ENCODE data around the gene RCL1. TPM values are rescaled to one million over a fixed set of nuclear protein-coding genes. Genes with fewer than 3 reads are reported as not detected.

RCL1 gene
- total and polyA plus RNA-seq, 2 donors (not counting 3 experiments of a cell fraction or from before 2014, with no cell fraction given), result 12.9 to 13.2 TPM

DNA sequence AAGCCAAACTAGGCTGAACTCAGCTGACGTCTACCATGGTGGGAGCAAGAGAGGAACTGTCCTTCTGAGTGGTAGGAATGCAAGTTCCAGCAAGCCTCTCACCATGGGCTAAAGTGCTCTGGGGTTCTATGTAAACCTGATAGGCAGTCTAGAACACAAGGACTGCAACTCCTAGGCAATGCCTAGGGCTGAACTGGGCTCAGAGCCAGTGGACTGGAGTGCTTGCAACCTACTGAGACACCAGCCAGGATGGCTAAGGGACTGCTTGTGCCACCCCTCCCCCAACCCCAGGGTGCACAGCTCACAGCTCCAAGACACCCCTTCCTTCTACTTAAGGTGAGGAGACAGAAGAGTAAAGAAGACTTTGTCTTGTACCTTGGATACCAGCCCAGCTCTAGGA, 12.1 kb upstream of the RCL1 start:
- no peaks in the 10 kb centered on the region for H3K9me3 ChIP-seq (replicated peaks; ENCODE audit: control insufficient read depth, insufficient read depth, low read length)
- CTCF ChIA-PET, result interaction anchor here (0.7 kb wide), 1 partner anchor 263 kb away, joined by 3 read pairs; no protein-coding TSS in a partner anchor
- H2AFZ ChIP-seq (ENCODE audit: low read depth, low read length), result no peak overlapping the region
- H3K4me2 ChIP-seq (ENCODE audit: insufficient read depth, low read length), result no peak overlapping the region
- H3K4me1 ChIP-seq (ENCODE audit: control insufficient read depth, extremely low read depth, insufficient read depth, low read length), result no peaks in the 10 kb centered on the region
- H3K36me3 ChIP-seq (ENCODE audit: control insufficient read depth in 2 of 2, extremely low read depth in 1 of 2, insufficient read depth in 2 of 2, low read length in 2 of 2), result no peaks in the 10 kb centered on the region
- dilution Hi-C loops (cut with MboI; ENCODE audit: extremely low pct_ligation_motif_present, low sequenced_read_pairs), result no loop called here
- no TSS peak for BruUV-seq (replicated peaks)
- H3K4me3 ChIP-seq (replicated peaks in 1 of 3; ENCODE audit: insufficient read depth in 1 of 3, low read depth in 1 of 3, low read length in 3 of 3), result no peak overlapping the region
- no peak for TF ChIP-seq JUN (IDR thresholded peaks at IDR 0.05; ENCODE audit: borderline replicate concordance, insufficient read depth, insufficient read length, low read depth)
- TF ChIP-seq POLR2AphosphoS5 (IDR thresholded peaks at IDR 0.05; ENCODE audit: insufficient read depth, low read depth, low read length), result no peak
- no peak for TF ChIP-seq EZH2 (IDR thresholded peaks at IDR 0.05; ENCODE audit: borderline replicate concordance, low read depth, low read length, severe bottlenecking)
- TF ChIP-seq FOS (IDR thresholded peaks at IDR 0.05; ENCODE audit: borderline replicate concordance, insufficient read depth, low read length), result no peak
- no peak for TF ChIP-seq POLR2A (IDR thresholded peaks at IDR 0.05; ENCODE audit: low read depth, low read length)
- no peak for TF ChIP-seq MYC (IDR thresholded peaks at IDR 0.05; ENCODE audit: low read depth, low read length)
- TF ChIP-seq, protein P1, sequence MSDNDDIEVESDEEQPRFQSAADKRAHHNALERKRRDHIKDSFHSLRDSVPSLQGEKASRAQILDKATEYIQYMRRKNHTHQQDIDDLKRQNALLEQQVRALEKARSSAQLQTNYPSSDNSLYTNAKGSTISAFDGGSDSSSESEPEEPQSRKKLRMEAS (IDR thresholded peaks at IDR 0.05; ENCODE audit: insufficient read depth, insufficient read length), result no peak
- no peak overlapping the region for H3K27ac ChIP-seq (ENCODE audit: insufficient read depth, low read depth, low read length)
- no peak for FAIRE-seq
- POLR2A ChIA-PET, result no interaction called here
- H3K9me1 ChIP-seq (replicated peaks; ENCODE audit: control insufficient read depth, extremely low read depth, insufficient read depth, low read length), result no peaks in the 10 kb centered on the region
- H4K20me1 ChIP-seq (replicated peaks; ENCODE audit: control insufficient read depth, extremely low read depth, insufficient read depth, low read length), result no peaks in the 10 kb centered on the region
- intact Hi-C loops (cut with micrococcal nuclease), result no loop called here
- DNase-seq (ENCODE audit: low read depth, low spot score), result no peak
- H3K79me2 ChIP-seq (ENCODE audit: control insufficient read depth, insufficient read depth, low read length), result no peaks in the 10 kb centered on the region
- H3K9ac ChIP-seq (replicated peaks; ENCODE audit: extremely low read depth, insufficient read depth, low read length), result no peak overlapping the region
- H3K27me3 ChIP-seq (ENCODE audit: control insufficient read depth in 2 of 2, insufficient read depth in 2 of 2, low read length in 2 of 2), result no peaks in the 10 kb centered on the region

DNA sequence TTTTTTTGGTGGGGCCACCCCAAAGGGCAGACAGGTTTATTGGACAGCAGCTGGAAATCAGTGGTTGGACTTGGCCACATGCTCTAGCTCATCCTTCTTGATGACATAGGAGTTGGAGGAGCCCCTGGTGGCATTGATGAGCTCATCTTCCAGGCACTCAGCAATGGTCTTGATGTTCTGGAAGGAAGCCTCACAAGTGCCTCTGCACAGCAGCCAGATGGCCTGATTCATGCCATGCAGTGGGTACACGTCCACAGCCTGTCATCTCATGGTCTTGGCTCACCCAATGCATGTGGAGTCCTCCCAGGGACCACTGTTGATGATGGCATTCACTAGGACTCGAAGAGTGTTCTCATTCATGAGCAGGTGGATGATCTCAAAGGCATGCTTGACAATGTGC, 11.3 kb upstream of the RCL1 start:
- H3K4me2 ChIP-seq (ENCODE audit: insufficient read depth, low read length), result no peak overlapping the region
- H3K9me3 ChIP-seq (replicated peaks; ENCODE audit: control insufficient read depth, insufficient read depth, low read length), result no peaks in the 10 kb centered on the region
- no peaks in the 10 kb centered on the region for H3K36me3 ChIP-seq (ENCODE audit: control insufficient read depth in 2 of 2, extremely low read depth in 1 of 2, insufficient read depth in 2 of 2, low read length in 2 of 2)
- no peak overlapping the region for H3K27ac ChIP-seq (ENCODE audit: insufficient read depth, low read depth, low read length)
- dilution Hi-C loops (cut with MboI; ENCODE audit: extremely low pct_ligation_motif_present, low sequenced_read_pairs), result no loop called here
- H3K27me3 ChIP-seq (ENCODE audit: control insufficient read depth in 2 of 2, insufficient read depth in 2 of 2, low read length in 2 of 2), result no peaks in the 10 kb centered on the region
- TF ChIP-seq GATA2 (IDR thresholded peaks at IDR 0.05; ENCODE audit: insufficient read depth, insufficient read length, low read depth, low read length) (no peak), MYC (IDR thresholded peaks at IDR 0.05; ENCODE audit: low read depth, low read length) (no peak), EZH2 (IDR thresholded peaks at IDR 0.05; ENCODE audit: borderline replicate concordance, low read depth, low read length, severe bottlenecking) (no peak), POLR2AphosphoS5 (IDR thresholded peaks at IDR 0.05; ENCODE audit: insufficient read depth, low read depth, low read length) (no peak), FOS (IDR thresholded peaks at IDR 0.05; ENCODE audit: borderline replicate concordance, insufficient read depth, low read length) (no peak), JUN (IDR thresholded peaks at IDR 0.05; ENCODE audit: borderline replicate concordance, insufficient read depth, insufficient read length, low read depth) (no peak), POLR2A (IDR thresholded peaks at IDR 0.05; ENCODE audit: low read depth, low read length) (no peak)
- TF ChIP-seq, protein P1 (IDR thresholded peaks at IDR 0.05; ENCODE audit: insufficient read depth, insufficient read length), result no peak
- TF ChIP-seq, protein P2, sequence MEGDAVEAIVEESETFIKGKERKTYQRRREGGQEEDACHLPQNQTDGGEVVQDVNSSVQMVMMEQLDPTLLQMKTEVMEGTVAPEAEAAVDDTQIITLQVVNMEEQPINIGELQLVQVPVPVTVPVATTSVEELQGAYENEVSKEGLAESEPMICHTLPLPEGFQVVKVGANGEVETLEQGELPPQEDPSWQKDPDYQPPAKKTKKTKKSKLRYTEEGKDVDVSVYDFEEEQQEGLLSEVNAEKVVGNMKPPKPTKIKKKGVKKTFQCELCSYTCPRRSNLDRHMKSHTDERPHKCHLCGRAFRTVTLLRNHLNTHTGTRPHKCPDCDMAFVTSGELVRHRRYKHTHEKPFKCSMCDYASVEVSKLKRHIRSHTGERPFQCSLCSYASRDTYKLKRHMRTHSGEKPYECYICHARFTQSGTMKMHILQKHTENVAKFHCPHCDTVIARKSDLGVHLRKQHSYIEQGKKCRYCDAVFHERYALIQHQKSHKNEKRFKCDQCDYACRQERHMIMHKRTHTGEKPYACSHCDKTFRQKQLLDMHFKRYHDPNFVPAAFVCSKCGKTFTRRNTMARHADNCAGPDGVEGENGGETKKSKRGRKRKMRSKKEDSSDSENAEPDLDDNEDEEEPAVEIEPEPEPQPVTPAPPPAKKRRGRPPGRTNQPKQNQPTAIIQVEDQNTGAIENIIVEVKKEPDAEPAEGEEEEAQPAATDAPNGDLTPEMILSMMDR (IDR thresholded peaks at IDR 0.05; ENCODE audit: extremely low read depth in 1 of 2, insufficient read depth in 1 of 2, low read depth in 1 of 2, low read length in 2 of 2), result no peak
- H3K4me1 ChIP-seq (ENCODE audit: control insufficient read depth, extremely low read depth, insufficient read depth, low read length), result no peaks in the 10 kb centered on the region
- FAIRE-seq (no peak), DNase-seq (ENCODE audit: low read depth, low spot score) (no peak)
- BruUV-seq (replicated peaks), result no TSS peak
- no peak overlapping the region for H3K4me3 ChIP-seq (replicated peaks in 1 of 3; ENCODE audit: insufficient read depth in 1 of 3, low read depth in 1 of 3, low read length in 3 of 3)
- H4K20me1 ChIP-seq (replicated peaks; ENCODE audit: control insufficient read depth, extremely low read depth, insufficient read depth, low read length), result no peaks in the 10 kb centered on the region
- CTCF ChIA-PET, result interaction anchor here (0.6 to 0.7 kb wide), 4 partner anchors 14 to 650 kb away, joined by 3 read pairs; no protein-coding TSS in a partner anchor
- no peaks in the 10 kb centered on the region for H3K79me2 ChIP-seq (ENCODE audit: control insufficient read depth, insufficient read depth, low read length)
- no peak overlapping the region for H3K9ac ChIP-seq (replicated peaks; ENCODE audit: extremely low read depth, insufficient read depth, low read length)
- H2AFZ ChIP-seq (ENCODE audit: low read depth, low read length), result no peak overlapping the region
- POLR2A ChIA-PET, result no interaction called here
- no peaks in the 10 kb centered on the region for H3K9me1 ChIP-seq (replicated peaks; ENCODE audit: control insufficient read depth, extremely low read depth, insufficient read depth, low read length)
- intact Hi-C loops (cut with micrococcal nuclease), result no loop called here

All from endothelial cell of umbilical vein (primary cell).